ENCODE results near the gene PSMD8. TPM values are rescaled to one million over a fixed set of nuclear protein-coding genes. Genes with fewer than 3 reads are reported as not detected.
"Not testable (repeated sequence)": the region's sequence is repeated elsewhere in the genome, so short reads cannot be mapped to it uniquely, and the experiment has no call there.

Gene PSMD8
- total RNA-seq, 1 donor = 285 TPM

- Histone ChIP-seq H3K27me3 (ENCODE audit: insufficient read depth, low read length) (no peaks in the 10 kb centered on the region), H3K27ac (ENCODE audit: low read depth, low read length) (no peak overlapping the region), H3K36me3 (ENCODE audit: insufficient read depth, low read length) (peaks cover 14% of the 10 kb centered on the region), H3K4me1 (ENCODE audit: insufficient read depth, low read length) (peaks cover 4% of the 10 kb centered on the region), H3K4me3 (ENCODE audit: insufficient read depth, low read length) (no peak overlapping the region), H3K4me2 (ENCODE audit: insufficient read depth, low read length) (no peak overlapping the region), H2AFZ (ENCODE audit: low read length) (no peak overlapping the region), H4K20me1 (ENCODE audit: insufficient read depth, low read length) (no peaks in the 10 kb centered on the region), H3K79me2 (ENCODE audit: insufficient read depth, low read length) (no peaks in the 10 kb centered on the region), H3K9me3 (ENCODE audit: low read depth, low read length) (no peaks in the 10 kb centered on the region)
- no peak for TF ChIP-seq CTCF (IDR thresholded peaks at IDR 0.05; ENCODE audit: extremely low read depth, low read depth, low read length)
- peak; percentile 36 for DNase-seq (ENCODE audit: insufficient read length, low spot score, missing footprints)
Observed at GRCh38 chr19:38404858-38405257, 30.5 kb downstream of the PSMD8 start.

- H3K9me3 ChIP-seq (ENCODE audit: low read depth, low read length) = no peaks in the 10 kb centered on the region
- H4K20me1 ChIP-seq (ENCODE audit: insufficient read depth, low read length) = no peaks in the 10 kb centered on the region
- TF ChIP-seq CTCF (IDR thresholded peaks at IDR 0.05; ENCODE audit: extremely low read depth, low read depth, low read length) = no peak
- no peak overlapping the region for H3K27ac ChIP-seq (ENCODE audit: low read depth, low read length)
- no peak overlapping the region for H3K4me2 ChIP-seq (ENCODE audit: insufficient read depth, low read length)
- no peak overlapping the region for H2AFZ ChIP-seq (ENCODE audit: low read length)
- DNase-seq (ENCODE audit: insufficient read length, low spot score, missing footprints) = peak; percentile 71
- H3K79me2 ChIP-seq (ENCODE audit: insufficient read depth, low read length) = no peaks in the 10 kb centered on the region
- H3K4me1 ChIP-seq (ENCODE audit: insufficient read depth, low read length) = peaks cover 4% of the 10 kb centered on the region
- no peaks in the 10 kb centered on the region for H3K27me3 ChIP-seq (ENCODE audit: insufficient read depth, low read length)
- peaks cover 14% of the 10 kb centered on the region for H3K36me3 ChIP-seq (ENCODE audit: insufficient read depth, low read length)
- H3K4me3 ChIP-seq (ENCODE audit: insufficient read depth, low read length) = no peak overlapping the region
Observed at GRCh38 chr19:38405276-38405675, 30.9 kb downstream of the PSMD8 start.

- no peak overlapping the region for H3K27ac ChIP-seq (ENCODE audit: low read depth, low read length)
- H3K4me3 ChIP-seq (ENCODE audit: insufficient read depth, low read length) = no peak overlapping the region
- H3K4me1 ChIP-seq (ENCODE audit: insufficient read depth, low read length) = no peaks in the 10 kb centered on the region
- TF ChIP-seq CTCF (IDR thresholded peaks at IDR 0.05; ENCODE audit: extremely low read depth, low read depth, low read length) = no peak
- no peak overlapping the region for H3K4me2 ChIP-seq (ENCODE audit: insufficient read depth, low read length)
- peak; percentile 87 for DNase-seq (ENCODE audit: insufficient read length, low spot score, missing footprints)
- H2AFZ ChIP-seq (ENCODE audit: low read length) = no peak overlapping the region
- H3K27me3 ChIP-seq (ENCODE audit: insufficient read depth, low read length) = no peaks in the 10 kb centered on the region
- no peaks in the 10 kb centered on the region for H4K20me1 ChIP-seq (ENCODE audit: insufficient read depth, low read length)
- H3K79me2 ChIP-seq (ENCODE audit: insufficient read depth, low read length) = no peaks in the 10 kb centered on the region
- peaks cover 14% of the 10 kb centered on the region for H3K36me3 ChIP-seq (ENCODE audit: insufficient read depth, low read length)
- H3K9me3 ChIP-seq (ENCODE audit: low read depth, low read length) = no peaks in the 10 kb centered on the region
Observed at GRCh38 chr19:38409631-38410133, 35.3 kb downstream of the PSMD8 start.

- H3K36me3 ChIP-seq (ENCODE audit: insufficient read depth, low read length) = peaks cover 11% of the 10 kb centered on the region
- H3K79me2 ChIP-seq (ENCODE audit: insufficient read depth, low read length); H2AFZ ChIP-seq (ENCODE audit: low read length); H3K9me3 ChIP-seq (ENCODE audit: low read depth, low read length); H3K27me3 ChIP-seq (ENCODE audit: insufficient read depth, low read length); H3K4me3 ChIP-seq (ENCODE audit: insufficient read depth, low read length); H3K4me1 ChIP-seq (ENCODE audit: insufficient read depth, low read length); H4K20me1 ChIP-seq (ENCODE audit: insufficient read depth, low read length); H3K27ac ChIP-seq (ENCODE audit: low read depth, low read length); H3K4me2 ChIP-seq (ENCODE audit: insufficient read depth, low read length); DNase-seq (ENCODE audit: insufficient read length, low spot score, missing footprints): not testable (repeated sequence)
Observed at GRCh38 chr19:38410407-38410806, 36.0 kb downstream of the PSMD8 start.
